Measurements from ENCODE around the gene PPHLN1.

The PPHLN1 gene

DNA sequence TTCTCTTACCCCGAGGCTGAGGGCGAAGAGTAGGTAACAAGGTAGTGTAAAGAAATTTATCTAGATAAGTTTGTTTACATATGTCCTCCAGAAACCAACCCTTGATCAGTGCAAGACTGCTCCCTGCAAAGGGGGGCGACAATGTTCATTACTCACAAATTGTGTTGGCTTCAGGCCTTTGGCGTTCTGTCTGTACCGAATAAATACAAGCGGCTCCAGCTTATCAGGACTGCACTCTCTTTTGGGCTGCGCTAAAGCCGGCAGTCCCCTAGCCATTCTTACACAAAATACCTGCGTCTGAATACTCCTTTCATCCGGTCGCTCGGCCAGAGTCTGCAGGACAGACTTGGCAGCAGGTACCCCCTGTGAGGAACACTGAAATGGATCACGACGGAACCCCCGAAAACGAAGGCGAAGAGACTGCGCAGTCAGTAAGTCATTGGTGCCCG, 116.4 kb downstream of the PPHLN1 start:
- DNase-seq (ENCODE audit: low spot score), result no peak

DNA sequence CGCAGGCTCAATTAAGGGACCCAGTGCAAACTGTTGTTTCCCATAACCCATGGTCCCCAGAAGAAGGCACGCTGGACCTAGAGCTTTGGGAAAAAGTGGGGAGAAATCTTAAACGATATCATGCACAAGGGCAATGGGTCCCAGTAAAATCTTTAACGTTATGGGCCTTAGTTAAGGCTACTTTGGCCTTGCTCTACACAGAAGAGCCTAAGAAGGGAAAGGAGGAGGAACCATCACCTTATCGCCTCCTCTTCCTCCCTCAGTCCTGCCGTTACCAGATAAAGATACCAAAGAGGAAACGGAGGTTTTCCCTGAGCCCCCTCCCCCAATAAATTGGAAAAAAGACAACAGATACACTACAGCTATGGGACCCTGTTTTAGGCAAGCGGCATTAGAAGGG, 116.9 kb downstream of the PPHLN1 start:
- DNase-seq (ENCODE audit: low spot score), result no peak

DNA sequence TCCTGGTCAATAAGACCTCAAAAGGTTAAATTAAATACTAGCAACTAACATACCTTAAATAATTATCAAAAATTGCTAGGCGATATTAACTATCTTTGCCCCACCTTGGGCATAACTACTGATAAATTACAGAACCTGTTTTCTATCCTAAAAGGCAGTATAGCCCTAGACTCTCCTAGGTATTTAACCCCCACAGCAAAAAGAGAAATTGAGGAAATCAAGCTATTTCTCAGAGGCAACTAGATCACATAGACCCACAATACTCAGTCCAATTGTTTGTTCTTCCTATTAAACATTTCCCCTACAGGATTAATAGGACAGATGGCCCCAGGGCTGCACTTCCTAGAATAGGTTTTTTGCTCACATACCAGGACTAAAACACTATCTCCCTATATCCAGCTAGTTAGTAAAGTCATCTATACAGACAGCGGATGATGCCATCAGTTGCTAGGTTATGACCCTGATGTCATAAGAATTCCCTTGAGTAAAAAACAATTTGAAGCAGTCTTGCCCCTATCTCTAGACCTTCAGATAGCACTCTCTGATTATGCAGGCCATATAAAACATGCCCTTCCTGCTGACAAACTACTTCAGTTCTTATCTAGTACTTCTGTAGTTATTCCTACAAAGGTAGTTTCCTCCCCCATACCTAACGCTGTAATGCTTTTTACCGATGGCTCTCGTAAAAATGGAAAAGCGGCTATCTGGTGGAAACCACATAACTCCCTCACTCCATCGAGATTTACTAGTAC, 118.4 kb downstream of the PPHLN1 start:
- no peak for DNase-seq (ENCODE audit: low spot score)

DNA sequence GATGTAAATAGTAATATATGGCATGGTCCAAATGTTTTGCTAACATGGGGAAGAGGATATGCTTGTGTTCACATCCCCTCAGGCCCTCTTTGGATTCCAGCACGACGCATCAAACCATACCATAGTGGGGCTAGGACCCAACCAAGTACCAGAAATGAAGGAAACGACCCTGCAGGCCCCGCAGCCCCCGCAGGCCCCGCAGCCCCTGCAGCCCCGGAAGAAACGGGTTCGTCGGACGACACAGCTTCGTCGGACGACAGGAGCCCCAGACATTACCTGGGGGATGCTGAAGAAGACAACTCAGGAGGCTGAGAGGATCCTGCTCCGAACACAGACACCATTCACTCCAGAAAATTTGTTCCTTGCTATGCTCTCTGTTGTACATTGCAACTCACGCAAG, 119.9 kb downstream of the PPHLN1 start:
- DNase-seq (ENCODE audit: low spot score), result no peak

DNA sequence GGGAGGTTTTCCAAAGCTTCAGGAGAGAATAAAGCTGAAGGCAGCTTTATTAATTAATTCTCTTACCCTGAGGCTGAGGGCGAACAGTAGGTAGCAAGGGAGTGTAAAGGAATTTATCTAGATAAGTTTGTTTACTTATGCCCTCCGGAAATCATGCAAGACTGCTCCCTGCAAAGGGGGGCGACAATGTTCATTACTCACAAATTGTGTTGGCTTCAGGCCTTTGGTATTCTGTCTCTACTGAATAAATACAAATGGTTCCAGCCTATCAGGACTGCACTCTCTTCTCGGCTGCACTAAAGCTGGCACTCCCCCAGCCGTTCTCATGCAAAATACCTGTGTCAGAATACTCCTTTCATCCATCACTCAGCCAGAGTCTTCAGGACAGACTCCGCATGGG, 120.8 kb downstream of the PPHLN1 start:
- DNase-seq (ENCODE audit: low spot score), result no peak

DNA sequence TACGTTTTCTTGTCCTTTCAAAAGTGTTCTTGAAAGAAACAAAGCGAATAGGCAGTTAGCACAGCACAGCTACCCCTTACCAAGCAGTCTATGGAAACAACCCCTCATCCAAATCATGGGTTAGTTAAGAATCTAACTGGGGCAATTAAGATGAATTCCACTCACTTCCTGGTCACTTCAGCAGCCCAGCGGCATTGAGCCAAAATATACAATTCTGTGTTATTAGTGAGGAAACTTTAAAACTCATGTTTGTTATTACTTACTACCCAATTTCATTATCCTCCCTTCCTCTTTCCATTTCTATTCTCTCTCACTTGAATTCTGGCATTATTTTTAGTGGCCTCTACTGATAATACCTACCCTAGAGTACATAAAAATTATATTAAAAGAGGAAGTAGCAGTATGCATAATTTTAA, 121.4 kb downstream of the PPHLN1 start:
- no peak for DNase-seq (ENCODE audit: low spot score)

DNA sequence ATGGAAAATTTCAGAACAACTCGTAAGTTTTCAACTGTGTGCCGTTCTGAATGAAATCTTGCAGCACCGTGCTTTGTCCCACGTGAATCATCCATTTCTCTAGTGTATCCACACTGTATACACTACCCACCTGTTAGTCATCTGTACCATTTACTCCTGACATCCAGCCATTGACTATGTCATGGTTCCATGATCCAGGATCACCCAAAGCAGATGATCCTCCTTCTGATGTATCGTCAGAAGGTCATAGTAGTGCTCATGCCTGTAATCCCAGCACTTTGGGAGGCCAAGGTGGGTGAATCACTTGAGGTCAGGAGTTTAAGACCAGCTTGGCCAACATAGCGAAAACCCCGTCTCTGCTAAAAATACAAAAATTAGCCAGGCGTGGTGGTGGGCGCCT, 122.9 kb downstream of the PPHLN1 start:
- DNase-seq (ENCODE audit: low spot score), result no peak

DNA sequence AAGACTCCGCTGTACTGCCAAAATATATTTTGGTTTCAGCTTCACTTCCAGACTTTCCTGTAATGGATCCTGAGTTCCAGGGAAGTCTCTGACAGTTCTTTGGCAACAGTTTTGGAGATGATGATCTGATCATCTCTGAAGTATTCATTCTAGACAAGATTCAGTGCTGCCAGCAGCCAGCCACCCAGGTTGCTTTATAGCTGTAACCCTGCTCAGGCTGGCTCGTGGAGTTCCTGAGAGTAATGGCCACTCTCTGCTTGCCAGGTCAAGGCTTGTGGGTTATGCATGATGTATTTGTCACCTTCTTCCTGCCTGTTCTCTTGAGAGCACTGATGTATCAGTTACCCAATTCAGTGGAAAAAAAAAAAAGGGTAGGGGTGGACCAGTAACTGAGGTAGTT, 124.3 kb downstream of the PPHLN1 start:
- DNase-seq (ENCODE audit: low spot score), result no peak

DNA sequence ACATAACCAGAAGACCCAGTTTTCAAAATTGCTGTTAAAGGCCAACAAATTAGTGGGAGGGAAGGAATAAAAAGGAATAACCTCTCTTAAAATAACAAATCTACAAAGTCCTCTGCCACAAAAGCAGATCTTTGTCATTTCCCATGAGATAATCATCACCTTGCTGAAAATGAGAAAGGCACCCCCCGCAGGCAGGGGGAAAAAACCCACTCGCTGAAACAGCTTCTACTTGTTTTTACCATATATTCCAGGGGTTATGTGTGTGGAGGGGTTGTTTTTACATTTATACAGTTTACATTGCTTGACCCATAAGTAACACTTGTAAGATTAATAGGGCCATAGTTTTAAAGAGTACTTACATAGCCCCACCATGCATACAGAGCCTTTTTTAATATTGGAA, 132.6 kb downstream of the PPHLN1 start:
- DNase-seq (ENCODE audit: low spot score), result no peak

DNA sequence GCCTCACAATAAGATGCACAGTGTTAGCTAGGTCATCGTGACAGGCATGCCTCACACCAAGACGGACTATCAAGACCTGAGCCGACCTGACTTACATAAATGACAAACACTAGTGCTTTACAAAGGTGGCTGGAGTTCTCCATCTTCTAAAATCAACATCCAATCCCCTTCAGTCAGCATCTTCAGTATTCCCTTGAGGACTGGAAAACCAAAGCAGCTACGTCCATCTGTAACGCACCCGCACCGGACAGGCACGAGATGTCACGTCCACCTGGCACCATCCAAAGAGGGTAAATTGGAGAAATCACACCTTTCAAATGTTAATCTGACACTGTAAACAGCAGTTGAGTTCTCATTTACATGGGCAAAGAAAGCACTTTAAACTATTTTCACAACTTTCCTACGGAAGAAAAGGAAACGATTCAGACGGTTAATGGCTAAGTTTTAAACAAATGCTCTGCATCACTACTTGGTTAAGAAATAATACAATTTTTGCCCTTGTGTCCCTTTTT, 133.4 kb downstream of the PPHLN1 start:
- no peak for DNase-seq (ENCODE audit: low spot score)

DNA sequence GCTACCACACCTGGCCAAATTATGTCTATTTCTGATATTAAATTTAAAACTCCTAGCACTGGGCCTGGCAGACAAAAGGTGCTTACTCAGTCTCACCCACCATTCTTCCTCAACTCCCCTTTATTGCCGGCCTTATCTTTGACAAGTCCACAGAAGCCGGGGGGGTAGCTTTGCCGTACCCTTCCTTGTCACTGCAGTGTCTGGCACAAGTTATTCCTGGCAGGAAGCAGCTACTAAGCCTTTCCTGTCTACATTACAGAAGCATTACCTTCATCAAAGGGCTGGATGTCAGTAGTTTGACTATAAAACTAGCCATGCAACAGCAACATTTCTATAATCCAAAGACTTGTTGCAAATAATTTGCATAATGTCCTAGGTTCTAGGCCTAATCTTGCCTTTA, 136.5 kb downstream of the PPHLN1 start:
- DNase-seq (ENCODE audit: low spot score), result no peak

DNA sequence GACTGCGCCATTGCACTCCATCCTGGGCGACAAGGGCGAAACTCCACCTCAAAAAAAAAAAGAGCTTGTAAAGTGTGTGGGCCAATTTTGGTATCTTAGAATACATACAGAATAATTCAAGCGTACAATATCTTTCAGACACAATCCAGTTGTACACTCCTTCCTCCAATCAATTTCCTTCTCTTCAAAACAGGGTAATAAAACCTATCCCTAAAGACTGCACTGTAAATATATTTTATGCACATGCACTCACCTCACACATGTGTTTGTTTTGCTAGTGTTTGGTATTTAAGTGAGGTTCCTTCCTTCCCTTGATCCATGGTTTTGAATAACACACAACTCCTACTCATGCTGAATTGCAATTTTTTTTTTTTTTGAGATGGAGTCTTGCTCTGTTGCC, 137.7 kb downstream of the PPHLN1 start:
- DNase-seq (ENCODE audit: low spot score), result no peak

DNA sequence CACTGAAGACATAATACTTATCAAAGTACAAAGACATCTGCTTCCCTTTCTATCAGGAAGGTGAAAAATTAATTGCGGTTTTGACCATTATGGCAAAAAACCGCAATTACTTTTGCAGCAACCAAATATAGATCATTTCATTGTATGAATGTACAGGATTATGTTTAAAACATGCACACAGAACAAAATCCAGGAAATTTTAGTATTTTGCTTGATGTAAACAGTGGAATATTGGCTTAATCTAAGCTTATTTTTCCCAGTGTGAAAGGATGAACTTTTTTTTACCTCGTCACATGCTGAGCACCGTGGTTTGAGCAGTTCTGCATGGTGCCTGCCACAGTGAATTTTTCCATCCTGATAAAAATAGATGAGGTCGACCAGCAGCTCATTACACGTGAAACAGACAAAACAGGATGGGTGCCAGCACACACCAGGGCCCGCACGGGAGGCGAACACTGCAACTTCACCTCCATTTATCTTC, 142.4 kb downstream of the PPHLN1 start:
- peak; percentile 28 for DNase-seq (ENCODE audit: low spot score)

DNA sequence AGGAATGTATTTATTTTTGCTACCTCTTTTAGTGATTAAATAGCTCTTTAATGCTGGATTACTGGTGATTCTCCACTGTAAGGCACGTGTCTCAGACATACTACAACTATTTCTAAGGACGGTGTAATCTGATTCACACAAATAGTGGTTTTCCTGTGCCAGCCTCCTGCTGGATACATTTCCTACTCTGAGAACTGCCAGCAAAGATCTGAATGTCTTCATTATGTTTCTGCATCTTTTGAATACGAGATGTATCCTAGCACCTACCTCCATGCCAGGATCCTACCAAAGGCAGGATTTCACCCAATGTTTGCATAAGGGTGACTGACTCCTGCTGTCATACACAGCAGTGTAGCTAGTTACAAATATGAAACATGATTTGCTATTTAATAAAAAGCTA, 143.0 kb downstream of the PPHLN1 start:
- peak; percentile 47 for DNase-seq (ENCODE audit: low spot score)

DNA sequence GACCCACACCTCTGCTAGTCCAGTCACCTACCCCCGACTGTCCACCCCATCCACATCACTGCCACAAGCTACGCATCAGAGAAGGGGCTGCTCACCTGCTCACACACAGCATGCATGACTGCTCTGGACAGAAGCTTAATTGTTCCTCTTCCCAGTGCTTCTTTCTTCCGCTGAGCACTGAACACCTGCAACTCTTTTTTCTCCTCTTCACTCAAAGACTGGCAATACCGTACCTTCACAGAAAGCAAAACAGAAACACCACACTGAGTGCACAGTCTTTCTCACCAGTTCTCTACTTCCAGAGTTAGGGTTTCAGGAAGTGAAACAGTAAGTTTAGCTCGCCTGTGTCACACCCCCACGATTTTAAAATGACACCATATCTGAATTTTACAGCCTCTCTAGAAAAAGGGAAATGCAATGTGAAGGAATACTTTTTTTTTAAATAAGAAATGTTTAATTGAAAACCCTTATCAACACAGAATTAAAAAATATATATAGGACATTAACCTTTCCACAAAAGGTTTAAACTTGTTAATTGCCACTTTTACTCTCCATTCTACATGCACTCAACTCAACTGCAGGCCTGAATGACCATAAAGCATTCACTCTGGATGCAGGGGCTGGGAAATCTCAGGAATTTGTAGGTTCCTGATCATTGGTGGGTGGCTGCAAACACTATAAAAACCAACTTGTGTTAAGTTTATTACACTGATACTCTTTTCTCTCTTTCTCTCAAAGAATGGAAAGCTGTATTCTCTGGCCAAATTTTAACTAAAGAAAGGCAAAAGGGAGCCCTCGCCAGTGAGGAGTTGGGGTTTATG, 143.6 kb downstream of the PPHLN1 start:
- peak; percentile 21 for DNase-seq (ENCODE audit: low spot score)

DNA sequence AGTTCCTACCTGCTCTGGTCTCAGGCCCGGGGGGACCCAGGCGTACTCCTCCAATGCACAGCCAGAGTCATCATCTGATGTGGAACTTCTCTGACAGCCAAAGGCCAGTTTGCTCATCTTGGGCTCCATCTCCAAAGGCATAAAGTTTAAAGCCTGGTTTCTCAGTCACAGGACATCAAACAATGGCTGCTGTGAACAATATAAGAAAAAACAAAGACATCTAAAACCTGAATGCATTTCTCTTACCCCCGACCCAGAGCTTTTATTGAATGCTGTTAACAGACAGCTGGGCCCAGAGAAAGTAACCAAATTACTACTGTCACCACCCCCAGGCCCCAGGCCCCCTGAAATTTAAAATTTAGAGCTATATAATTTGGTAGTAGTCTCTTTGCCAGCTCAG, 146.4 kb downstream of the PPHLN1 start:
- DNase-seq (ENCODE audit: low spot score), result no peak

DNA sequence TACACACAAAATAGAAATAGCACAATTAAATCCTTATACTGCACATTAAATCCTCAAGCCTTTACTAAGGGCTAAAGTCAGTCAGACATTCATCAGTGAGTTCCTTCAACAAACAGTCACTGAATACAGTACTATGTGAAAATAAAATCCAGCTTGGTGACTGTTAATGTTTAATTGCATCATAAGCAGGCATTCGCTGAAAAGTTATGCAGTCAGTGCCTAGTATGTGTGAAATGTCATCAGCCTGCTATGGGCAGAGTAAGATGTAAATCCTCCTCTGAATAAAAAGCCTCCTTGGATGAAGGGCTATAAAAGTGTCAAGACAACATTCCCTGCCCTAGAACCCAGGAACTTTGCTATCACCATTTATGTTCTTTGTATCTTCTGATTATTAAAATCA, 147.2 kb downstream of the PPHLN1 start:
- DNase-seq (ENCODE audit: low spot score), result no peak

DNA sequence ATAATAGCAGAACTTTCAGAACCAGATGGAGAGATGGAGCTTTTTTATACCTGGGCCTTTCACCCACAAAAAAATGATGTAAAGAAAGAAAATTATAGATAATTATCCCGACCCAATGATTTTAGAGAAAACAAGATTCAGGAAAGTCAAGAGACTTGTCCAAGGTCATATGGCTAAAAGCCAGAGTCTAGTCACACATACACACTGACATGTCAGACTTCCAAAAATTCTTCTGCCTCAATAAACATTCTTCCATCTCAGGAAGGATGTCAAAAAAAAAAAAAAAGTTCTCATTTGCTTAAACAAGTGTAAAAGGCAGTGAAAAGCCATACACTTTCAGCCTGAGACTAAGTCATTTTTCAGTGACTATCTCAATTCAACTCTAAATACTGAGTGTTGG, 147.6 kb downstream of the PPHLN1 start:
- DNase-seq (ENCODE audit: low spot score), result no peak

DNA sequence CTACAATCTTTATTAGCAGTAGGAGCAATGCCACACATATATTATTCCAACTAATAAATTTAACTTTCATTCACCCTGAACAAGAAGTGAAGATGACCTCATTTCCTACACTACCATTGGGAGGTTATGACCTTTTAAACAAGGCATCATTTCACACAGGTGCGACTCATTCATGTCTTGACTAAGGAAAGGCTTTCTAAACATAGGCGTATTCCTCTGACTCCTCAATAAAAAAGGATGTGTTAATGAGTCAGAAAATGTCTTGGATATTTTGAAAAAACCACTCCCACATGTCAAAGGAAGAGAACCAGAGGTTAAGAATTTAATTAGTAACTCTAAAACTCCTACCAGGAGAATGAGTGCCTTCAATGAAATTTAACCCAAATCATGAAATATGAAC, 148.4 kb downstream of the PPHLN1 start:
- no peak for DNase-seq (ENCODE audit: low spot score)

DNA sequence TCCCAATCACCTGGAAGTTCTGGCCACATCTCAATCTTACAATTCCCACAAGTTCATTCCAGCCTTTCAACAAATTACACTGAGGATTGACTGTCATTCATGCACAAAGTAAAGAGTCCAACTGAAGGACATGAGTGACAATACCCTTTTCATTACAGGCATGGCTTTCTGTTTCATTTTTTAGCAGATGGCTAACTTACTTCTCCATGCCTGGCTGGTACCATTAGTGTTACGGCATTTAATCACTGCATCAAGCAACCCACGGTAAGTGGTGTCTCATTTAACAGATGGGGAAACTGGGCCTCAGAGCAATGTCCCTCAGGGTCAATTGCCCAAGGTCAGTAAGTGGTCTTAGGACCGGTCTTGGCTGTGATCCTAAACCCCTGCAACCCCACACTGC, 149.1 kb downstream of the PPHLN1 start:
- no peak for DNase-seq (ENCODE audit: low spot score)

DNA sequence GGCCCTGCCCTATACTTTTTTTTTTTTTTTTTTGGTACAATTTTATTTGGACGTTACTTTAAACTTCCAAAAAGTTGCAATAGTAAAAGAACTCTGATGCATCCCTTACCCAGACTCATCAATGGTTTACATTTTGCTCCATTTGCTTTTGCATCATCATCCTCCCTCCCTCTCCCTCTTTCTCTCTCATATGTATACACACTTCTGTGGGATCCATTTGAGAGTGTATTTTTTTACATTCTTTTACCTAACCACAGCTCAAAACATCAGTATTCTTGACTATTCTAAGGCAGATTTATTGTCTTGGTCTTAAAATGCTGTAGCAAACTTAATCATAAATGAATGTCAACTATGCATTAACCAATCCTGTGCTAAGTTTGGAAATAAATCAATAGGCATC, 152.0 kb downstream of the PPHLN1 start:
- no peak for DNase-seq (ENCODE audit: low spot score)

DNA sequence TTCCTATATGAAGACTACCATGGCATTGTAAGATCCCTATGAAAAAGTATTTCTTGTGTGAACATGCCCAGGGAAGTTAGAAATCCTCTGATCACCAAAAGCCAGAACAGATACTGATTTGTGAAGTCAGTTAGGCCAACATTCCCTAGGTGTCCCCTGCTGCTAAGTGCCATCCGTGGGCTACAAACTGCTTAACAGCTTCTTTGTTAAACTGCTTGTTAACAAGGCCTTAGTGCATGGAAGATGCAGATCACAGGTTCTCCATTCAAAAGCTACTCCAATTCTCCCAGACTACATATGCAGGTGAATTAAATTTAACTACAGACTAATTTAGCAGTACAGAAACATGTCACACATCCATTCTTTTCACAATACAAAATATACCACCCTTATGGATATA, 155.4 kb downstream of the PPHLN1 start:
- DNase-seq (ENCODE audit: low spot score), result no peak
